Glomerular visceral epithelial cell (primary cell): ENCODE measurements around the gene IGF1.

Source experiments
- DNase-seq: peaks from one replicate; pipeline ENCODE4 v3.0.0-alpha.2; 2016; ENCODE audit errors: extremely low spot score

IGF1 gene

GRCh38 chr12:102480406-102480805 lies at the start of gene IGF1:
TSS of gene IGF1 (minus strand) at chr12:102480563. CDS start at chr12:102480381, 182 bp downstream.
- no peak for DNase-seq

DNA sequence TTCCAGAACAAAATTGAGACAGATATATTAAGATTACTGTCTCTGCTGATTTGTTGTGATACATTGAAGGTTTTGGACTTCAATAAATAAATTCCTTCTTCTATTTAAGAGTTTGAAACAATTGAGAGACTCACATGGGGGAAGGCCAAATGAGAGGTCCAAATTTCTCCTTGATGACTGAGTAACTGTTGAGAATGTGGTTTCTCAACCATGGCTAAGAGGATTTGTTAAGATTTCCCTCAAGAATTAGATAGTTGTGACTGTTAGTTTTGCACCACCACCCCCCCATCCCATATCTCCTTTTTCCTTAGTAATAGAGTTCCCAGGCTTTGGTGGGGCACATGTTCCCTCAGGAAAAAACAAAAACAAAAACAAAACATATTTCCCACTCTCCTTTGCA lies 47.7 kb upstream of the IGF1 start:
- no peak for DNase-seq

DNA sequence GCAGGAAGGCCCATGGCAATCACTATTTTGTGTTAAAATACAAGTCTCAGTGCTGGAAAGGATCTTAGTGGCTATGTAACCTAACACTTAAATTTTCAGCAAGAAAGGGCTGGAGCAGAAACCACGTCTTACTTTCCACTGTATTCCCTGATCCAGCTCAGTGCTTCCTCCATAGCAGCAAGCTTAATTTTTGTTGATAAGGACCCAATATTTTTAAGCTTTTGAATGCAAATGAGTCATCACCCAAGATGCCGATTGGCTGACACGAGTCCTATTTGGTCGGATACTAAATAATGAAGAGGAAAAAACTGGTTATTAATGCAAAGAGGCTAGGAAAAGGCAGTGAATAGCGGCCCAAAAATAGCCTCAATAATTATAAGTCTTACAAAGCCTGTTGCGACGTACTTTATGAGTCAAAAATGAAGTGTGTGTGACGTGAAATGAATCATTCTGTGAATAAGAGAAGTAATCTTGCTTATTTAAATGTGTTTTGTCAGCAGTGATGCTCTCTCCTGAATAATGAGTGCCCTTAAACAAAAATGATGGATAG lies 46.9 kb upstream of the IGF1 start:
- DNase-seq, result no peak

- no peak for DNase-seq
Observed at GRCh38 chr12:102526656-102527055, 46.3 kb upstream of the IGF1 start.

GRCh38 chr12:102522768-102523167 lies 42.4 kb upstream of the IGF1 start:
- DNase-seq, result no peak

GRCh38 chr12:102521662-102522277 lies 41.4 kb upstream of the IGF1 start:
- no peak for DNase-seq

DNA sequence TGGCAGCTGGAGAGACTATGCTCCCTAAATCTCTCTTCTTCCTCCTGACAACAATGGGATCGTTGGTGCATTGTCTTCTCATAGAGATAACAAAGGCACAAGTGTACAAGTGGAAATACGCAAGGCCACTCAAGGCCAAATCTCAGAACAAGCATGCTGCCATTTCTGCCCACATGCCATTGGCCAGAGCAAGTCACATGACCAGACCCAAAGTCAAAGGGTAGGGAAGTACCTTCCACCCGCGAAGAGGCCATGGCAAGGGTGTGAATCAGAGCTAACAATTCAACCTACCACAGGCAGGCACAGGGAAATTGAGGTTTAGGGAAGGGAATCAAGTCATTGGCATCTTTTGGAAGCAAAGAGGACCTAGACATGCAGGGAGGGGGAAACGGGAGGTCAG lies 38.5 kb upstream of the IGF1 start:
- no peak for DNase-seq

DNA sequence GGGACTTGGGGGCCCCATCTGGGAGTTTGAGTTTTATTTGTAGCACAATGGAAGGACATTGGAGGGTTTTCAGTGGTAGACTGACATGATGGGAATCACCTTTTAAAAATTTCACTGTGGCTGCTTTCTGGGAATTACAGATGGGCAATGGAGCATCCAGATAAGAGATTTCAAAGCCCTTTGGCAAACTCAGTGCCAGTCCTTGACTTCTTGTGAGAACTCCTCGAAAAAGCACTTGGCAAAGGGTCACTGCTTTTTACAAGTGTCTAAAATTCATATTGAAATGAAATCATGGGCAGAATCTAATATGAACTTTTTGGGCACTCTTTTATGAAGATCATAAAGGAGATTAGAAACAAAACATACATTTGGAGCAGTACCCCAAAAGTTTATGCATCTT lies 34.3 kb upstream of the IGF1 start:
- no peak for DNase-seq

DNA sequence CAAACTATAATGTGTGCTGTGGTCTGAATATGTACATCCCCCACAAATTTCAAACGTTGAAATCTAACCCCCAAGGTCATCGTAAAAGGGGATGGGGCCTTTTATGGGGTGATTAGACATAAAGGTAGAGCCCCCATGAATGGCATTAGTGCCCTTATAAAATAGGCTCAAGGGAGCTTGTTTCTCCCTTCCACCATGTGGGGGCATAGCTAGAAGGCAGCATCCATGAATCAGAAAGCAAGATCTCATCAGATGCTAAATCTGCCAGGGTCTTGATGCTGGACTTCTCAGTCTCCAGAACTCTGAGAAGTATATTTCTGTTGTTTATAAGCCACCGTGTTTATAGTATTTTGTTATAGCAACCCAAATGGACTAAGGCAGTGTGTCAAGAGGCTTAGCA lies 33.4 kb upstream of the IGF1 start:
- no peak for DNase-seq

- DNase-seq, result no peak
Observed at GRCh38 chr12:102513272-102513671, 32.9 kb upstream of the IGF1 start.

DNA sequence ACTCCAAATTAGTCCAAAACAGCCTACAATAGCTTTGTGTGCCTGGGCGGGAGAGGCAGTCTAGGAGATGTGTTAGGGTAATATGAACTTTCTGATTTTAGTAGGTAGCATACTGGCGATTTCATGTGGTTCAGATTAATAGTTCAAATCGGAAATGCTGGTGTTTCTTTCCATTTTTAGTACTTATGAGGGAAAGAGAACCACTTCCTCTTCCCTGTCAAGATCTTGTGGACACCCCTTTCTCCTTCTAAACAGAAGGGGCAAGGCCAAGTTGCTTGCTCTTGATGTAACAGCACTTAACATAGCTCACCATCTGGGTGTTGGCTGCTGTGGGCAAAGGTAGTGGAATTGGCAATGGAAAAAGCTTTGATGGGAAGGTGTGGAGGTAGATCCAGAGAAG lies 32.2 kb upstream of the IGF1 start:
- DNase-seq, result no peak

GRCh38 chr12:102511575-102511974 lies 31.2 kb upstream of the IGF1 start:
- no peak for DNase-seq

DNA sequence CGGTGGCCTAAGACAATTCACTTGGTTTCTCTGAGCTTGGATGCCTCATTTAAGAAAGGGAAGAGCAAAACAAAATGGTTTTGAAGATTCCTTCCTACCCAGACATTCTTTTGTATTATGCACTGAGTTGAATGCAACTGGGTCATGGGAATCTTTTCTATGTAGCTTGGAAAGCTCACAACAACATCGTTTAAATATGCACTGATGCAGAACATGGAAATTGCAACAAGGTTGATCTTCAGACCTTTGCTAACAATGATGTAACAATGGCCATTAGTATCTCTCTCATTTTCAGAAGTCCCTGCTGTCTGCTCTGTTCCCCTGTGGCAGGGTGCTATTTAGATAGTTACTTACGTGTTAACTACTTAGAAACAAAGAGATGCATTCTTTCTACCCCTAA lies 30.1 kb upstream of the IGF1 start:
- DNase-seq, result no peak

DNA sequence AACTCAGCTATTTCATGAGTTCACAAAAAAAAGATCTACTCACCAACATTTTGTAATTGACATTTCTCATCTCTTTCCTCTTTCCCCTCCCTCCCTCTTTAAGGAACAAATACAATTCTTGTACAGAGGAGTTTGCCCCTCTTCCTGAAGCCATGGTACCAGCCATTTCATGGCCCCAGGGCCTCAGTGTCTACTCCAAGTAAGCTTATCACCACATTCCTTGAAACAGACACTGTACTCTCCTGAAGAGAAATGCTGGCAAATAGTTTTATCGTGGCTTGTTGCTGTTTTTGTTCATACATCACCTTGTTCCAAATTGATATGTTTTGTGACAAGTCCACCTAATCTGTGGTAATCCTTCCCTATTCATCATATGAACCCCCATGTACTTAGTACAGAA lies 29.7 kb upstream of the IGF1 start:
- no peak for DNase-seq

- no peak for DNase-seq
Observed at GRCh38 chr12:102509123-102509626, 28.8 kb upstream of the IGF1 start.

- DNase-seq, result no peak
Observed at GRCh38 chr12:102508052-102508451, 27.7 kb upstream of the IGF1 start.

DNA sequence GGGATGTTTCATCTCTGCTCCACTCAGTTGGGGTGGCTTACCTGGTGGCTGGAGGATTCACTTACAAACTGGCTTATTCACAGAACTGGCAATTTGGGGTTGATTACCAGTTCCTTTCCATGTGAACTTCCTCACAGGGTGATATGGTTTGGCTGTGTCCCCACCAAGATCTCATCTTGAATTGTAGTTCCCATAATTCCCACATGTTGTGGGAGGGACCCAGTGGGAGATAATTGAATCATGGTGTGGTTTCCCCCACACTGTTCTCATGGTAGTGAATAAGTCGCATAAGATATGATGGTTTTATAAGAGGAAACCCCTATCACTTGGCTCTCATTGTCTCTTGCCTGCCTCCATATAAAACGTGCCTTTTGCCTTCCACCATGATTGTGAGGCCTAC lies 26.9 kb upstream of the IGF1 start:
- DNase-seq, result no peak

DNA sequence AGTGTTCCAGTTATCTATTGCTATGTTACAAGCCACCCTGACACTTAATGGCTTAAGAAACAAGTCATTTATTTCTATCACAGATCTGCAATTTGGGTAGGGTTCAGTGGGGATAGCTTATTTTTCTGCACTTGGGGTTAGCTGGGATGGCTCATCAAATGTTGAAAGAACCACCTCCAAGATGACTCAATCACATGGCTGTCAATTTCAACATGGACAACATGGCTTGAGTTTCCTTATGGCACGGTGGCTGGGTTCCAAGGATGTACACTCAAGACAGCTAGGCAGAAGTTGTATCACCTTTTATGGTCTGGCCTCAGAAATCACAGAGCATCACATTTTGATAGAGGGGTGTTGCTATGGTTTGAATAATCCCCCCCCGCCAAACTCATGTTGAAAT lies 24.5 kb upstream of the IGF1 start:
- no peak for DNase-seq

GRCh38 chr12:102504280-102504679 lies 23.9 kb upstream of the IGF1 start:
- no peak for DNase-seq

DNA sequence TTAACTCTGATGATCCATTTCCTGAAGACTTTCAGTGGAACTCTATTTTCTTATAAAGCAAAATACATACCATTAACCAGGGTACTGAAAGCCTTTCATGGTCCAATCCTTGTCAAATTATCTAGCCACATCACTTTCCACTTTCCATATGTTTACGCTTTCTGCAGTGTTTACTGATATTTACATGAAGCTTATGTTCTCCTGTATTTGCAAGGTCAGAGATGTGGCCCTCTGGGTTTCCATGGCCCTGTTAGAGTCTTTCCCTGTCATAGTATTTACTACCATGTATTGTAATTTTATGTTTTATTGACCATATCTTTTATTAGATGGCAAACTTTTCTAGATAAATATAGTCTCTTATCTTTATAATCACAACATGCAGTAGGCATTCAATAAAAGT lies 23.5 kb upstream of the IGF1 start:
- DNase-seq, result no peak

GRCh38 chr12:102503056-102503681 lies 22.8 kb upstream of the IGF1 start:
- no peak for DNase-seq

GRCh38 chr12:102501773-102502172 lies 21.4 kb upstream of the IGF1 start:
- DNase-seq, result no peak

DNA sequence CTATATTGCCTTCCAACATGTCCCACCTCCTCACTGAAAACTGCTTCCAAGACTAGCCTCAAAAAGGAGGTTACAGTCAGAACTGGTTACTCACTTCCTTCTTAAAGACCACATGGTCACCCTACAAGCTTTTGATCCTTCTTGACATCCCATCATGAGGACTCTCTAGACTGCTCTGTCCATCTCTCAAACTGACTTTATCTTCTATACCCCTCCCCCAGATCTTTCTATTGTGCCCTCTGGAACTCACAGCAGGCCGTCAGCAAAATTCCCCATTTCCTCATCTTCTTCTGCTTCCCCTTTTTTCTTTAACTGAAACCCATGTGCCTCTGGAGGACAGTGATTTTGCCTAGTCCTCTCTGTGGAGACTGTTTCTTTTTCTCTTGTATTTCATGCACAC lies 18.1 kb upstream of the IGF1 start:
- DNase-seq, result no peak

DNA sequence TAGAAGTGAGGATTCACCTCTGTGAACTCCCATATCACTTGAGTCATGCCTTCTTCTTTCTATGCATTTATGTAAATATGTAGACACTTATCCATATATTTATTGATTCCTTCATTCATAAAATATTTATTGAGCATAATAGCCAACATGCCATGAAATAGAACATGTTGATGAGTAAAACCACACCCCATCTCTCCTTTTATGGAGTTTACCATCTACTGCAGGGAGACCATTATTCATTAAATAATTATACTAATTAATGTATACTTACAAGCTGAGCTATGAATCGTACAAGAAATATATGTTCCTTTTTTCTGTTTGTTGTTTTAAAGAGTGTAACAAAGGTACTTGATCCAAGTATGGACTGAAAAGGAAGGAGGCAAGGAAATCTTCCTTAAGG lies 17.4 kb upstream of the IGF1 start:
- no peak for DNase-seq
